GM12801 (cell line): ENCODE data around the gene ZNF423.

Source experiments
- CTCF ChIP-seq: IDR thresholded peaks from one replicate; pipeline ENCODE4 v1.5.1; 2011; ENCODE audit warnings: control low read depth; ENCODE audit not compliant: insufficient read length; ENCODE audit errors: extremely low read depth

ZNF423 gene

GRCh38 chr16:49890876-49891275, 35.0 kb upstream of the ZNF423 start:
- TF ChIP-seq CTCF, result no peak

- TF ChIP-seq CTCF, result no peak
Measured at GRCh38 chr16:49889725-49890397, 33.9 kb upstream of the ZNF423 start.

GRCh38 chr16:49886554-49887094, 30.7 kb upstream of the ZNF423 start:
- TF ChIP-seq CTCF, result no peak

- TF ChIP-seq CTCF, result no peak
Measured at GRCh38 chr16:49884033-49885015, 28.4 kb upstream of the ZNF423 start.

GRCh38 chr16:49883076-49884014, 27.4 kb upstream of the ZNF423 start:
- no peak for TF ChIP-seq CTCF

- no peak for TF ChIP-seq CTCF
Measured at GRCh38 chr16:49881890-49882289, 26.0 kb upstream of the ZNF423 start.
